ENCODE data around the gene TIRAP.

TIRAP gene

GRCh38 chr11:126328444-126328843, 45.6 kb downstream of the TIRAP start:
- peak; percentile 32 for DNase-seq

DNA sequence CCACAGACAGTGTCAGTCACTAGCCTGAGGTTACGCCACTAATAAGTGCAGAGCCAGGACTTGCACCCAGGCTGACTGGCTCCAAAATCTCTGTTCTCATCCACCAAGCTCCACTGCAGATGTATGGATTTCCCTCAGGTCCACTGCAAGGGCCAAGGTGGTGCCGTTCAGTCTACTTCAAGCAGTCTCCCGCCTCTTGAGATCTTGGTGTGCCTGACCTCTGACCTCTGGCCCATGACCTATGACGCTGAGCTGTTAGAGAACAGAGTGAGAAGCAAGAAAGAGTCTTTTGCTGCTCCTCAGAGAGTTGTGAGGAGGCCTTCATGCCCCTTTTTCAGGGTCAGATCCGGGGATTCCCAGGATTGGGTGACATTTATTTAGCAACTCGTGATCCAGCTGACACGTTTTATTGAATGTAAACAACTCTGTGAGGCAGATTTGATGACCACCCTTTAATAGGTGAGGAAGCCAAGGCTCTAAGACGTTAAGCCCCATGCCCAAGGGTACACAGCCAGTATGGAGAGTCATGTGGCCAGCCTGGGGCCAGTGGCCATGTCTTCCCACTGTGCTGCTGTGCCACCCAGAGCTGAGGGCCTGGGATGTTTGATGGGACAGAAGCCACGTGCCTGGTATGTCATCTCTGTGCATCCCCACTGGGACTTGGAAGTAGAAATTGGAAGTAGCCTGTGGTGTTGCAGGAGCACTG, 46.2 kb downstream of the TIRAP start:
- no peak for DNase-seq

GRCh38 chr11:126329644-126330211, 46.8 kb downstream of the TIRAP start:
- DNase-seq, result no peak

- no peak for DNase-seq
Observed at GRCh38 chr11:126331286-126331685, 48.4 kb downstream of the TIRAP start.

GRCh38 chr11:126332221-126332711, 49.4 kb downstream of the TIRAP start:
- no peak for DNase-seq

DNA sequence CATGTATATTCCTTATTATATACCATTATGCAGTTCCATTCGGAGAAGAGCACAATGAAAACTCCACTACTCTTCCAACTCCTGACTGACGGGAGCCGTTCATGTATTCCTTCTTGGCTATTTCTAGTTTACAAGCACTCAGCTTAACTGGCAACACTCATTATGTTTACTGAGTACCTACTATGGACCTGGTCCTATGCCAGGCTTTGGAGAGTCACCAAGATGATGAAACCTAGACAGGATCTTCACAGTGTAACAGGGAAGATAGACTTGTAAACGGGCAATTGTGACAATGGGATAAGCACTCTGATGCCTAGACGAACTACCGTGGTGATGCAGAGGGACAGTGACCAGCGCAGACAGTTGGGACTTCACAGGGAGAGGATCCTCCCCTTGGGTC, 50.2 kb downstream of the TIRAP start:
- DNase-seq, result no peak

GRCh38 chr11:126334659-126335462, 52.0 kb downstream of the TIRAP start:
- DNase-seq, result no peak

DNA sequence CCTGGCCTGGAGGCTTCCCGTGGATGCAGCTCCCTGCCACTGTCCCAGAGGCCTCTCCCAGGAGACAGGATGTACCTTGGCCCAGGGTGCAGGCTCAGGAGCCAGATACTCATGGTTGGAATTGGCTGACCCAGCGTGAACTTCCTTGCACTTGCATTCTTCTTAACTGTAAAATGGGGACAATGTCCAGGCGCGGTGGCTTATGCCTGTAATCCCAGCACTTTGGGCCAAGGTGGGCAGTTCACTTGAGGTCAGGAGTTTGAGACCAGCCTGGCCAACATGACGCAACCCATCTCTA, 52.5 kb downstream of the TIRAP start:
- DNase-seq, result no peak

DNA sequence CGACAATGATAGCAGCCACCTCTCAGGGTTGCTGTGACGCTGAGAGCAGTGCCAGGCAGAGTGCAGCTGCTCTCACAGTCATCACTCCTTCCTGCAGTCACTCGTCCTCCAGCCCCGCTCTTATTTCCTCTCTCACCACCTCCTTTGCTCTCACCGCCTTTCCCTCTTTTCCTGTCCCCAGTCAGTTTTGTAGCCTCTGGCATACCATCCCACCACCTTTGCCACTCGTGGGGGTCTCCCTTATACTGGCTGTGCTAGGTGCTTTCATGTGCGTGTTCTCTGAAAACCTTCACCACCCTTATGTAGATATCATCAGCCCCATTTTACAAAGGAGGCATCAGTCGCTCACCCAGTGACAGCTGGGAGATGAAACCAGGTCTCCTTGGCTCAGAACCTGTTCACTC, 53.2 kb downstream of the TIRAP start:
- DNase-seq, result no peak

- DNase-seq, result no peak
Observed at GRCh38 chr11:126336671-126337101, 53.8 kb downstream of the TIRAP start.

DNA sequence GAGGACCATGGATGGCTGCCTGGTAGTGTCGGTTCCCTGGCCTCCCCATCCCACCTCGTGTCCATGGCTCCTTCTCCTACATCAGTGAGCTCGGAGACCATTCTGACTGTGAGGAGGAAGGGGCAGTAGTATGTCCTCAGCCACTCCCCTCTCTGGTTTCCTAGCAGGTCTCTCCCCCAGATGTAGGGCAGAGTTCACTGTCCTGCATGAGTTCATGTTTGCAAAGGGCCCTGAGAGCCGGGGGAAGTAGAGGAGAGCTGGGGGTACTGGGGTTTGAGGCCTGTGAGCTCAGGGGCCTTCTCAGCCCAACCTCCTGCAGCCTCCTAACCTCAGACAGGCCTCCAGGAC, 54.2 kb downstream of the TIRAP start:
- DNase-seq, result no peak

DNA sequence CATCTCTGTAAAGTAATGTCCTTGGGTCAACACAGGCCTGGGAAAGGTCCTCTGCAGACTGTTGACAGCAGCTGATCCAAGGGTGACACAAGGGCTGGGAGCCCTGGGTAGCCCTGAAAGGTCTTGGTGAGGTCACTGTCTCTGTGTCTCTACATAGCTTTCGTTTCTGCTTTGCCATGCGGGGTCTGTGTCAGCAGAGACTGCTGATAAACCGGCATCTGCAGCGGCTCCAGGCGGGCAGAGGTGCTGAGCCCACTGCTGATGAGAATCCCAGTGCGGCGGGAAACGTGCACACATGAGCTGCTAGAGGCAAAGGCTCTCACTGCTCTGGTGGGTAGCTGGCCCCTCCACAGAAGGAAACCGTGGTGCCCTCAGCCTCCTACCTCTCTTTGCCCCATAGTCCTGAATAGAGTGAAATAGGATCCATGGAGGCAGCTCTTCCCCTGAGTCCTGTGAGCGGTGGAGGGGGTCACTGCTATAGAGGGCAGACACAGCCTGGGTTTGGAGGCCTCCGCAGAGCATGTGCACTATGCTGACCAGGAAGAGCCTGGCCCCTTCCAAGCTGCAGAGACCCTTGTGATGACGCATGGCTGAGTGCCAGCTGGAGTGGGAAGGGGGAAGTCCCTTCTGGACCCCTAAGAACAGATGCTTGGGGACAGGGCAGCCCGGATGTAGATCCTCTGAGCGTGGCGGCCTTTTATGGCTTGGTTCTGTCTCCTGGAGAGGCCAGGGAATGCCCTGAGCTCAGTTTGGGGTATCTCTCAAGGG, 54.8 kb downstream of the TIRAP start:
- DNase-seq, result no peak

GRCh38 chr11:126338346-126339055, 55.6 kb downstream of the TIRAP start:
- DNase-seq, result no peak

DNA sequence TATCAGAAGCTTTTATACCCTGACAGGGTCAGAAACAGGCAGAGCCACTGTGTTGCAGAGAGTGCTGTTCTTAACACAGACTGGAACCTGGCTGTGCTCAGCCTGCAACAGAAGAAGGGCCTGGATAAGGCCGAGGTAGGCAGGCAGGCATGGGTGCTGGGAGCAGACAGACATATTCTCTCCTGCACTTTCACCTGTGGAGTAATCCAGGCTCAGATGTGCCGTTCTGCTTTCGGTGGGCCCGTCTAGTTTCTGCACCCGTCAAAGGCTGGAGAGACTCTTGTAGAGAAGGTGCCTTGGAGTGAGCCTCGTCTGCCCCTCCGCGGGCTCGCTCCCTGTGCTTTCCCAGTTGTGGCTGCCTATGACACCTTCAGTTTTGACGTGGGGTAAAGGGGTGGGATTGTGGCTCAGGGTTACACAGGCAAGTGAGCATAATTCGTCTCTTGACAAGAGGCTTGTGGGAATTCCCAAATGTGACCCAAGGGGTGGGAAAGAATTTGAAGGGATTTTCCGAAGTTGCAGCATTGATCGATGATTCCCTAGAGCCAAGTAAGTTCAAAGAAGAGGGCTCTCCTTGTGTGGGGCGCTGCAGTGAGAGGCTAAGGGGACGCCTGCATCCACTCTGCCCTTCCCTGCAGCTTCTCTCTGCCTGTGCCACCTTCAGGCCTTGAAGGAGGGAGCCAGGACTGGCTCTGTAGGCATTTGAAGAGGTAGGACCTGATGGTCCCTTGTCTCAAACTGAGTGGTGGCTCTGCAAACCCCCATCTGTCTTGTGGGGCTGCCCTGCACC, 56.4 kb downstream of the TIRAP start:
- no peak for DNase-seq

DNA sequence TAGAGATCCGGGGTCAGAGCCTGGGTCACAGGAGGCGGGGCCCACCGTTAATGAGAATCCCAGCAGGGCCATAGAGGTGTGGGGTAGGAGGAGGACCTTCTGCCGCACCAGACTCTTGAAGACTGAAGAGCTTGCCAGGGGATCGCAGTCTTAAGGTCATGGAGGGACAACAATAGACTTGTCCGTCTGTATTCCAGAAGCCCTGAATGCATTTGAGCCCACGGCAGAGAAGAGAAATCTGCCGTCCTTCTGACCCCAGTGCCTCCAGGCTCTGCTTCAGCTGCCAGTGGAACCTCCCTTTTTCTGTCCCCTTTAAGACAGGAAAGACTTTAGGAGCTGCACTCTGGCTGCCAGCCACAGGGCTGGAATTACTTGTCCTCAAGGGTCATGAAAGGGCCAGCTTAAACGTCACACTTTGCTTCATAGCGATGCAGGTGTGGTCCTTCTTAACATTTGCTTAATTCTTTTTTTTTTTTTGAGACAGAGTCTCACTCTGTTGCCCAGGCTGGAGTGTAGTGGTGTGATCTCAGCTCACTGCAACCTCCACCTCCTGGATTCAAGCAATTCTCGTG, 57.1 kb downstream of the TIRAP start:
- no peak for DNase-seq

GRCh38 chr11:126340960-126341606, 58.2 kb downstream of the TIRAP start:
- no peak for DNase-seq

DNA sequence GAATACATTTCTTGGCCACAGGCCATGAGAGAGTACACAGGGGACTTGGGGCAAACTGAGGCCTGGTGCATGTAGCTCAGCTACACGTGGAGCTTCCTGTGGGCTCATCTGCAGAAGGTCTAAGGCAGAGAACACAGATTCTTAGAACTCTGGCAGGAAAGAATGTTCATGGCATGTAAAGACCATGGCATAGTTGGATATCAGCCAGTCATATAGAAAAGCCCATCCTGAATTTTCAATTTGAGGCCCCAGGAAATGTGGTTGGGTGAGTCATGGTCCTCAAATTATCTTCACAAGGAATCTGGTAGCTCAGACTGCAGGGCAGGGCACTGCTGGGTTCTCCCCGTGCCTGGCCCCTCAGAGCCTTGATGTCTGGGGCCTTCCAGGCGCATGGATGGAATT, 58.9 kb downstream of the TIRAP start:
- no peak for DNase-seq

DNA sequence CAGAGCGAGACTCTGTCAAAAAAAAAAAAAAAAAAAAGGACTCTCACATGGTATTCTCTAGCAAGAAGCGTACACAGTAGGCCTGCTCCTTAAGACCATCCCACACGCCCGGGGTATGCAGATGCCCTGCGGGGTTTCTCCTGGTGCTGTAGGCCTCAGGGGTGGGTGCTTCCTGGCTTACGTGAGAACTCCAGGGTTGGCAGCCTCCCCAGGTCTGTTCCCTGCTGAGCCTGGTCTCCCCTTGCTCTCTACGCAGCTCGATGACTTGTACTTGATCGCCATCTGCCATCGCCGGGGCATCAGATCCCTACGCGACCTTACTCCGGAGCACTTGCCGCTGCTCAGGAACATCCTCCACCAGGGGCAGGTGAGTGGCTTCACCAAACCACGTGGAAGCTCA, 60.2 kb downstream of the TIRAP start:
- DNase-seq, result no peak

All from NCI-H510A (cell line).